B cell (primary cell): ENCODE data around the gene BRF1.

Source experiments
- EZH2 ChIP-seq: IDR thresholded peaks from 2 replicates; pipeline ENCODE4 v1.6.1; 2012; ENCODE audit warnings: borderline replicate concordance, low read depth, mild to moderate bottlenecking, moderate library complexity, low read length; ENCODE audit not compliant: insufficient read depth, poor library complexity, severe bottlenecking
- TF ChIP-seq, protein P1 (sequence below): fragments of 200-600 bp; IDR thresholded peaks from one replicate; pipeline ENCODE4 v1.8.0; 2022; ENCODE audit warnings: antibody characterized with exemption, mild to moderate bottlenecking

DNA sequence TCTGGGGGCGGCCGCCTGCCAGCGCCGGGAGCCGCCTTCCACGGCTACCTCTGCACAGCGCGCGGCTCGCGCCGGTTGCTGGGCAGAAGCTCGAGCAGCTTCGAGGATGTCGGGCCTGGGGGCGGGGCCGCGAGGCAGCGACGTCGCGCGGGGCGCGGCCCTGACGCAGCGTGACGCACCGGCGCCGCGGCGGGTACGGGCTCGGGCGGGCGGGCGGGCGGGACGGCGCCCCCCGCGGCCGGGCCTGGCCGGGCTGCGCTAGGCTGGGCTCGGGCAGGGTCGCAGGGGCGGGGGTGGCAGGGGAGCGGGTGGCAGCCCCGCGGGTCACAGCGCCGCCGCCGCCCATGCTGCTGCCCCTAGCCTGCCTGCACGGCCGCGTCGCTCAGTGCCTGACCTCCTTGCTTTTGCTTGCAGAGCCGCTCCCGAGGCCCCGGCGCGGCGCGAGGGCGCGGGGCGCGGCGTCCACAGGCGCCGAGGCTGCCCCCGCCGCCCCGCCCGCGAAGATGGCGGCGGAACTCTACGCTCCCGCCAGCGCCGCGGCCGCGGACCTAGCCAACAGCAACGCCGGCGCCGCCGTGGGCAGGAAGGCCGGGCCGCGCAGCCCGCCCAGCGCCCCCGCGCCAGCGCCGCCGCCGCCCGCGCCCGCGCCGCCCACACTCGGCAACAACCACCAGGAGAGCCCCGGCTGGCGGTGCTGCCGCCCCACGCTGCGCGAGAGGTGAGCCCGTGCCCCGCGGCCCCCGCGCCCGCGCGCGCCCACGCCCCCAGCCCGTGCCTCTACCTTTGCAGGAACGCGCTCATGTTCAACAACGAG is 52.2 kb downstream of the BRF1 start, which contains the start of gene BTBD6:
- TF ChIP-seq, protein P1, sequence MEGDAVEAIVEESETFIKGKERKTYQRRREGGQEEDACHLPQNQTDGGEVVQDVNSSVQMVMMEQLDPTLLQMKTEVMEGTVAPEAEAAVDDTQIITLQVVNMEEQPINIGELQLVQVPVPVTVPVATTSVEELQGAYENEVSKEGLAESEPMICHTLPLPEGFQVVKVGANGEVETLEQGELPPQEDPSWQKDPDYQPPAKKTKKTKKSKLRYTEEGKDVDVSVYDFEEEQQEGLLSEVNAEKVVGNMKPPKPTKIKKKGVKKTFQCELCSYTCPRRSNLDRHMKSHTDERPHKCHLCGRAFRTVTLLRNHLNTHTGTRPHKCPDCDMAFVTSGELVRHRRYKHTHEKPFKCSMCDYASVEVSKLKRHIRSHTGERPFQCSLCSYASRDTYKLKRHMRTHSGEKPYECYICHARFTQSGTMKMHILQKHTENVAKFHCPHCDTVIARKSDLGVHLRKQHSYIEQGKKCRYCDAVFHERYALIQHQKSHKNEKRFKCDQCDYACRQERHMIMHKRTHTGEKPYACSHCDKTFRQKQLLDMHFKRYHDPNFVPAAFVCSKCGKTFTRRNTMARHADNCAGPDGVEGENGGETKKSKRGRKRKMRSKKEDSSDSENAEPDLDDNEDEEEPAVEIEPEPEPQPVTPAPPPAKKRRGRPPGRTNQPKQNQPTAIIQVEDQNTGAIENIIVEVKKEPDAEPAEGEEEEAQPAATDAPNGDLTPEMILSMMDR: no peak
- TF ChIP-seq EZH2: no peak
